Fibroblast of lung (primary cell): Measurements from ENCODE around the gene BMP6.

Experiments used
- CTCF ChIP-seq, 2 donors: IDR thresholded peaks in 1 of 2; conservative IDR thresholded peaks in 1 of 2; 1 replicate in 1 of 2; 2 replicates in 1 of 2; pipeline ENCODE4 v1.5.1; 2011 to 2012; ENCODE audit warnings: low read length in 2 of 2, control low read depth in 1 of 2, inconsistent platforms in 1 of 2, low read depth in 1 of 2, mild to moderate bottlenecking in 1 of 2
- EZH2 ChIP-seq: IDR thresholded peaks from 2 replicates; pipeline ENCODE4 v1.5.1; 2012; ENCODE audit warnings: low read length, control low read depth, mild to moderate bottlenecking; ENCODE audit errors: missing control alignments

- no peak for TF ChIP-seq CTCF (conservative IDR thresholded peaks at IDR 0.05 in 1 of 2, IDR thresholded peaks at IDR 0.05 in 1 of 2; ENCODE audit: low read depth in 1 of 2, low read length in 2 of 2)
- no peak for TF ChIP-seq EZH2
Measured at GRCh38 chr6:7681449-7681848, 44.5 kb upstream of the BMP6 start.
